ENCODE measurements around the gene PAPSS1.

The PAPSS1 gene

GRCh38 chr4:107640197-107640596 is 79.8 kb downstream of the PAPSS1 start:
- no peaks in the 10 kb centered on the region for H3K4me1 Mint-ChIP-seq (ENCODE audit: low read depth)
- H3K27ac Mint-ChIP-seq = no peak overlapping the region
- H3K9me3 Mint-ChIP-seq = no peaks in the 10 kb centered on the region
- no peaks in the 10 kb centered on the region for H3K27me3 Mint-ChIP-seq (ENCODE audit: low read depth)
- peaks cover 9% of the 10 kb centered on the region for H3K36me3 Mint-ChIP-seq (ENCODE audit: low read depth)
- H3K4me3 Mint-ChIP-seq = no peak overlapping the region

- no peak overlapping the region for H3K4me3 Mint-ChIP-seq
- H3K4me1 Mint-ChIP-seq (ENCODE audit: low read depth) = no peaks in the 10 kb centered on the region
Measured at GRCh38 chr4:107635735-107636134, 84.3 kb downstream of the PAPSS1 start.

GRCh38 chr4:107631560-107631959 is 88.5 kb downstream of the PAPSS1 start:
- no peaks in the 10 kb centered on the region for H3K4me1 Mint-ChIP-seq (ENCODE audit: low read depth)
- no peaks in the 10 kb centered on the region for H3K9me3 Mint-ChIP-seq
- H3K27ac Mint-ChIP-seq = no peak overlapping the region
- H3K4me3 Mint-ChIP-seq = no peak overlapping the region
- H3K36me3 Mint-ChIP-seq (ENCODE audit: low read depth) = peaks cover 8% of the 10 kb centered on the region
- H3K27me3 Mint-ChIP-seq (ENCODE audit: low read depth) = no peaks in the 10 kb centered on the region

More at GRCh38 chr4:107635735-107636134, 84.3 kb downstream of the PAPSS1 start:
- Mint-ChIP-seq H3K9me3 (no peaks in the 10 kb centered on the region), H3K36me3 (ENCODE audit: low read depth) (no peaks in the 10 kb centered on the region), H3K27me3 (ENCODE audit: low read depth) (no peaks in the 10 kb centered on the region), H3K27ac (no peak overlapping the region)

GRCh38 chr4:107630185-107630705 is 89.8 kb downstream of the PAPSS1 start:
- Mint-ChIP-seq H3K4me1 (ENCODE audit: low read depth) (no peaks in the 10 kb centered on the region), H3K27me3 (ENCODE audit: low read depth) (no peaks in the 10 kb centered on the region), H3K4me3 (no peak overlapping the region), H3K9me3 (no peaks in the 10 kb centered on the region), H3K27ac (no peak overlapping the region), H3K36me3 (ENCODE audit: low read depth) (peaks cover 8% of the 10 kb centered on the region)

GRCh38 chr4:107629318-107629717 is 90.7 kb downstream of the PAPSS1 start:
- no peaks in the 10 kb centered on the region for H3K4me1 Mint-ChIP-seq (ENCODE audit: low read depth)
- H3K27ac Mint-ChIP-seq = no peak overlapping the region
- H3K9me3 Mint-ChIP-seq = no peaks in the 10 kb centered on the region
- no peak overlapping the region for H3K4me3 Mint-ChIP-seq
- no peaks in the 10 kb centered on the region for H3K27me3 Mint-ChIP-seq (ENCODE audit: low read depth)
- H3K36me3 Mint-ChIP-seq (ENCODE audit: low read depth) = peaks cover 11% of the 10 kb centered on the region

- H3K4me3 Mint-ChIP-seq = no peak overlapping the region
- H3K27me3 Mint-ChIP-seq (ENCODE audit: low read depth) = no peaks in the 10 kb centered on the region
- H3K27ac Mint-ChIP-seq = no peak overlapping the region
- no peaks in the 10 kb centered on the region for H3K9me3 Mint-ChIP-seq
- peaks cover 14% of the 10 kb centered on the region for H3K36me3 Mint-ChIP-seq (ENCODE audit: low read depth)
- no peaks in the 10 kb centered on the region for H3K4me1 Mint-ChIP-seq (ENCODE audit: low read depth)
Measured at GRCh38 chr4:107625391-107625902, 94.6 kb downstream of the PAPSS1 start.

- H3K4me1 Mint-ChIP-seq (ENCODE audit: low read depth) = no peaks in the 10 kb centered on the region
- peaks cover 11% of the 10 kb centered on the region for H3K36me3 Mint-ChIP-seq (ENCODE audit: low read depth)
- no peak overlapping the region for H3K27ac Mint-ChIP-seq
- H3K27me3 Mint-ChIP-seq (ENCODE audit: low read depth) = no peaks in the 10 kb centered on the region
- H3K9me3 Mint-ChIP-seq = no peaks in the 10 kb centered on the region
- H3K4me3 Mint-ChIP-seq = no peak overlapping the region
Measured at GRCh38 chr4:107624024-107624423, 96.0 kb downstream of the PAPSS1 start.

GRCh38 chr4:107622006-107622405 is 98.0 kb downstream of the PAPSS1 start:
- no peaks in the 10 kb centered on the region for H3K27me3 Mint-ChIP-seq (ENCODE audit: low read depth)
- H3K9me3 Mint-ChIP-seq = no peaks in the 10 kb centered on the region
- no peak overlapping the region for H3K4me3 Mint-ChIP-seq
- no peak overlapping the region for H3K27ac Mint-ChIP-seq
- H3K4me1 Mint-ChIP-seq (ENCODE audit: low read depth) = no peaks in the 10 kb centered on the region
- peaks cover 8% of the 10 kb centered on the region for H3K36me3 Mint-ChIP-seq (ENCODE audit: low read depth)

GRCh38 chr4:107619731-107620130 is 100.3 kb downstream of the PAPSS1 start:
- Mint-ChIP-seq H3K9me3 (no peaks in the 10 kb centered on the region), H3K4me1 (ENCODE audit: low read depth) (no peaks in the 10 kb centered on the region), H3K36me3 (ENCODE audit: low read depth) (peaks cover 9% of the 10 kb centered on the region), H3K4me3 (no peak overlapping the region), H3K27me3 (ENCODE audit: low read depth) (no peaks in the 10 kb centered on the region), H3K27ac (no peak overlapping the region)

- Mint-ChIP-seq H3K4me3 (no peak overlapping the region), H3K9me3 (no peaks in the 10 kb centered on the region), H3K36me3 (ENCODE audit: low read depth) (peaks cover 6% of the 10 kb centered on the region), H3K27me3 (ENCODE audit: low read depth) (no peaks in the 10 kb centered on the region), H3K4me1 (ENCODE audit: low read depth) (no peaks in the 10 kb centered on the region), H3K27ac (no peak overlapping the region)
Measured at GRCh38 chr4:107619066-107619465, 101.0 kb downstream of the PAPSS1 start.

- H3K9me3 Mint-ChIP-seq = no peaks in the 10 kb centered on the region
- H3K36me3 Mint-ChIP-seq (ENCODE audit: low read depth) = peaks cover 4% of the 10 kb centered on the region
- H3K27ac Mint-ChIP-seq = no peak overlapping the region
- no peak overlapping the region for H3K4me3 Mint-ChIP-seq
- no peaks in the 10 kb centered on the region for H3K4me1 Mint-ChIP-seq (ENCODE audit: low read depth)
- no peaks in the 10 kb centered on the region for H3K27me3 Mint-ChIP-seq (ENCODE audit: low read depth)
Measured at GRCh38 chr4:107618656-107619055, 101.4 kb downstream of the PAPSS1 start.

- H3K9me3 Mint-ChIP-seq = no peaks in the 10 kb centered on the region
- H3K27ac Mint-ChIP-seq = no peak overlapping the region
- H3K4me1 Mint-ChIP-seq (ENCODE audit: low read depth) = no peaks in the 10 kb centered on the region
- H3K36me3 Mint-ChIP-seq (ENCODE audit: low read depth) = peaks cover 6% of the 10 kb centered on the region
- H3K4me3 Mint-ChIP-seq = no peak overlapping the region
- no peaks in the 10 kb centered on the region for H3K27me3 Mint-ChIP-seq (ENCODE audit: low read depth)
Measured at GRCh38 chr4:107616838-107617389, 103.1 kb downstream of the PAPSS1 start.

GRCh38 chr4:107615809-107616208 is 104.2 kb downstream of the PAPSS1 start:
- Mint-ChIP-seq H3K27me3 (ENCODE audit: low read depth) (no peaks in the 10 kb centered on the region), H3K27ac (no peak overlapping the region), H3K4me1 (ENCODE audit: low read depth) (no peaks in the 10 kb centered on the region), H3K36me3 (ENCODE audit: low read depth) (peaks cover 6% of the 10 kb centered on the region), H3K4me3 (no peak overlapping the region), H3K9me3 (no peaks in the 10 kb centered on the region)

- H3K36me3 Mint-ChIP-seq (ENCODE audit: low read depth) = no peaks in the 10 kb centered on the region
- no peaks in the 10 kb centered on the region for H3K9me3 Mint-ChIP-seq
- no peak overlapping the region for H3K4me3 Mint-ChIP-seq
- H3K27me3 Mint-ChIP-seq (ENCODE audit: low read depth) = no peaks in the 10 kb centered on the region
- H3K27ac Mint-ChIP-seq = no peak overlapping the region
- no peaks in the 10 kb centered on the region for H3K4me1 Mint-ChIP-seq (ENCODE audit: low read depth)
Measured at GRCh38 chr4:107603430-107603829, 116.6 kb downstream of the PAPSS1 start.

GRCh38 chr4:107600983-107601382 is 119.1 kb downstream of the PAPSS1 start:
- H3K36me3 Mint-ChIP-seq (ENCODE audit: low read depth) = no peaks in the 10 kb centered on the region
- H3K27ac Mint-ChIP-seq = no peak overlapping the region
- H3K4me1 Mint-ChIP-seq (ENCODE audit: low read depth) = no peaks in the 10 kb centered on the region
- no peak overlapping the region for H3K4me3 Mint-ChIP-seq
- H3K27me3 Mint-ChIP-seq (ENCODE audit: low read depth) = peaks cover 1% of the 10 kb centered on the region
- no peaks in the 10 kb centered on the region for H3K9me3 Mint-ChIP-seq

All from T-helper 1 cell treated with Interleukin-12 subunit alpha and Interleukin-12 subunit beta and Interleukin-4 antibody, amounts not matched to agents 30 μg/mL and 1 μg/mL, for 36 hours (primary cell).